Sigmoid colon (tissue), 4 donors: ENCODE measurements around the gene SMIM38.
"Not testable (repeated sequence)": the region's sequence is repeated elsewhere in the genome, so short reads cannot be mapped to it uniquely, and the experiment has no call there.

ENCODE experiments used
- CTCF ChIP-seq, 4 experiments: fragments of 450-650 bp in 3 of 4; fragments of 200-600 bp in 1 of 4; IDR thresholded peaks; one replicate each; pipeline ENCODE4 v1.5.1; 2016 to 2019; ENCODE audit warnings: antibody characterized with exemption in 4 of 4, mild to moderate bottlenecking in 3 of 4, moderate library complexity in 2 of 4
- EP300 ChIP-seq, 4 donors: sonication (generic); formaldehyde crosslinking; IDR thresholded peaks; one replicate each; pipeline ENCODE4 v1.6.1; 2017; ENCODE audit warnings: antibody characterized with exemption in 4 of 4
- POLR2A ChIP-seq, 2 donors: fragments of 450-650 bp; IDR thresholded peaks; one replicate each; pipeline ENCODE4 v1.6.1; 2016; ENCODE audit warnings: antibody characterized with exemption in 2 of 2, mild to moderate bottlenecking in 2 of 2, moderate library complexity in 2 of 2
- POLR2AphosphoS5 ChIP-seq, 4 donors: sonication (generic); formaldehyde crosslinking; IDR thresholded peaks; one replicate each; pipeline ENCODE4 v1.6.1; 2017; ENCODE audit warnings: antibody characterized with exemption in 4 of 4

- TF ChIP-seq EP300, POLR2AphosphoS5, POLR2A, CTCF (IDR thresholded peaks at IDR 0.05): not testable (repeated sequence)
Measured at GRCh38 chr11:69149338-69150045, 6.2 kb upstream of the SMIM38 start.
